Stimulated activated CD8-positive, alpha-beta memory T cell treated with anti-CD3 and anti-CD28 coated beads, Interleukin-15, amount 100 ng/mL, for 24 hours (primary cell): Measurements from ENCODE around the gene ENOX2.
"Not testable (repeated sequence)": the region's sequence is repeated elsewhere in the genome, so short reads cannot be mapped to it uniquely, and the experiment has no call there.

Source experiments
- DNase-seq: peaks from one replicate; pipeline ENCODE4 v3.0.0-alpha.2; 2020; ENCODE audit warnings: low read depth

ENOX2 gene

GRCh38 chrX:130902783-130903613 lies at the start of gene ENOX2:
TSS of gene ENOX2 (minus strand) at chrX:130903209. CDS start at chrX:130703216, 199,993 bp downstream.
- peak; percentile 46 for DNase-seq

GRCh38 chrX:130952266-130953043 lies 49.4 kb upstream of the ENOX2 start:
- DNase-seq, result no peak

GRCh38 chrX:130944230-130944629 lies 41.2 kb upstream of the ENOX2 start:
- DNase-seq, result no peak

GRCh38 chrX:130937101-130937500 lies 34.1 kb upstream of the ENOX2 start:
- no peak for DNase-seq

GRCh38 chrX:130933358-130933757 lies 30.3 kb upstream of the ENOX2 start:
- DNase-seq, result no peak

- not testable (repeated sequence) for DNase-seq
Observed at GRCh38 chrX:130920405-130920804, 17.4 kb upstream of the ENOX2 start.

GRCh38 chrX:130919676-130920075 lies 16.7 kb upstream of the ENOX2 start:
- not testable (repeated sequence) for DNase-seq

GRCh38 chrX:130918498-130918897 lies 15.5 kb upstream of the ENOX2 start:
- DNase-seq, result not testable (repeated sequence)

GRCh38 chrX:130916636-130917422 lies 13.8 kb upstream of the ENOX2 start:
- peak; percentile 3 for DNase-seq

- DNase-seq, result no peak
Observed at GRCh38 chrX:130915302-130915701, 12.3 kb upstream of the ENOX2 start.

GRCh38 chrX:130909469-130910136 lies 6.6 kb upstream of the ENOX2 start:
- DNase-seq, result no peak

- DNase-seq, result no peak
Observed at GRCh38 chrX:130906776-130907175, 3.8 kb upstream of the ENOX2 start.

GRCh38 chrX:130902446-130902782 lies 595 bp downstream of the ENOX2 start:
- DNase-seq, result no peak

GRCh38 chrX:130896802-130897501 lies 6.1 kb downstream of the ENOX2 start:
- DNase-seq, result no peak

GRCh38 chrX:130896026-130896425 lies 7.0 kb downstream of the ENOX2 start:
- DNase-seq, result no peak

GRCh38 chrX:130895299-130895698 lies 7.7 kb downstream of the ENOX2 start:
- DNase-seq, result no peak

- DNase-seq, result no peak
Observed at GRCh38 chrX:130893356-130894085, 9.5 kb downstream of the ENOX2 start.

GRCh38 chrX:130887376-130887775 lies 15.6 kb downstream of the ENOX2 start:
- DNase-seq, result no peak

- DNase-seq, result no peak
Observed at GRCh38 chrX:130885996-130886395, 17.0 kb downstream of the ENOX2 start.

- DNase-seq, result no peak
Observed at GRCh38 chrX:130885508-130885907, 17.5 kb downstream of the ENOX2 start.

- DNase-seq, result no peak
Observed at GRCh38 chrX:130884627-130885026, 18.4 kb downstream of the ENOX2 start.
